H9 (cell line): ENCODE data around the gene RUNX2. TPM values are rescaled to one million over a fixed set of nuclear protein-coding genes. Genes with fewer than 3 reads are reported as not detected.

Experiments
- DNase-seq: peaks from one replicate; pipeline ENCODE4 v3.0.0-alpha.2; 2017
- H2AFZ ChIP-seq: one replicate; pipeline ENCODE4 v1.6.1; 2013; ENCODE audit warnings: mild to moderate bottlenecking, low read length, control low read depth, moderate library complexity
- H2AK5ac ChIP-seq: 2 replicates; pipeline ENCODE4 v1.6.1; 2013; ENCODE audit warnings: low read length, control low read depth, mixed read lengths; ENCODE audit not compliant: insufficient read length
- H2BK120ac ChIP-seq: one replicate; pipeline ENCODE4 v1.6.1; 2013; ENCODE audit warnings: low read depth, mild to moderate bottlenecking, low read length, control low read depth, inconsistent platforms; ENCODE audit not compliant: poor library complexity, severe bottlenecking
- H2BK12ac ChIP-seq: 2 replicates; pipeline ENCODE4 v1.6.1; 2013; ENCODE audit warnings: low read length, control low read depth, mixed read lengths, low read depth; ENCODE audit not compliant: insufficient read length
- H2BK15ac ChIP-seq: 2 replicates; pipeline ENCODE4 v1.6.1; 2013; ENCODE audit warnings: low read depth, low read length, control low read depth
- H2BK20ac ChIP-seq: one replicate; pipeline ENCODE4 v1.6.1; 2013; ENCODE audit warnings: low read depth, mild to moderate bottlenecking, low read length, control low read depth, inconsistent platforms; ENCODE audit not compliant: poor library complexity, severe bottlenecking
- H2BK5ac ChIP-seq: 2 replicates; pipeline ENCODE4 v1.6.1; 2013; ENCODE audit warnings: low read length, control low read depth, mixed read lengths; ENCODE audit not compliant: insufficient read length
- H3K14ac ChIP-seq: 2 replicates; pipeline ENCODE4 v1.6.1; 2013; ENCODE audit warnings: low read length, control low read depth; ENCODE audit not compliant: insufficient read depth
- H3K18ac ChIP-seq: 2 replicates; pipeline ENCODE4 v1.6.1; 2013; ENCODE audit warnings: low read depth, mild to moderate bottlenecking, mixed read lengths, low read length, control low read depth; ENCODE audit not compliant: insufficient read length
- H3K23ac ChIP-seq: 2 replicates; pipeline ENCODE4 v1.6.1; 2013; ENCODE audit warnings: low read length, control low read depth, mixed read lengths, low read depth; ENCODE audit not compliant: insufficient read length
- H3K23me2 ChIP-seq: 2 replicates; pipeline ENCODE4 v1.6.1; 2013; ENCODE audit warnings: low read depth, mild to moderate bottlenecking, mixed read lengths, low read length, control low read depth; ENCODE audit not compliant: insufficient read length, poor library complexity, severe bottlenecking
- H3K27ac ChIP-seq: 2 replicates; pipeline ENCODE4 v1.5.1; 2013; ENCODE audit warnings: low read length, control low read depth, mixed read lengths, low read depth; ENCODE audit not compliant: insufficient read length
- H3K27me3 ChIP-seq: 2 replicates; pipeline ENCODE4 v1.6.1; 2013; ENCODE audit warnings: low read length, control low read depth, inconsistent platforms; ENCODE audit not compliant: insufficient read depth
- H3K4ac ChIP-seq: 2 replicates; pipeline ENCODE4 v1.6.1; 2013; ENCODE audit warnings: low read depth, mild to moderate bottlenecking, control low read depth, inconsistent platforms, low read length, moderate library complexity
- H3K4me1 ChIP-seq: 2 replicates; pipeline ENCODE4 v1.6.1; 2013; ENCODE audit warnings: low read length, control low read depth, inconsistent platforms; ENCODE audit not compliant: insufficient read depth
- H3K4me2 ChIP-seq: 2 replicates; pipeline ENCODE4 v1.6.1; 2013; ENCODE audit warnings: low read length, control low read depth, mixed read lengths; ENCODE audit not compliant: insufficient read length, insufficient read depth
- H3K56ac ChIP-seq: 2 replicates; pipeline ENCODE4 v1.6.1; 2013; ENCODE audit warnings: low read depth, mild to moderate bottlenecking, mixed read lengths, low read length, control low read depth; ENCODE audit not compliant: insufficient read length
- H3K79me1 ChIP-seq: 2 replicates; pipeline ENCODE4 v1.6.1; 2013; ENCODE audit warnings: low read depth, mild to moderate bottlenecking, moderate library complexity, low read length, control low read depth, inconsistent platforms; ENCODE audit not compliant: insufficient read depth, poor library complexity, severe bottlenecking
- H3K79me2 ChIP-seq: 2 replicates; pipeline ENCODE4 v1.6.1; 2013; ENCODE audit warnings: low read length, control low read depth, inconsistent platforms; ENCODE audit not compliant: insufficient read depth
- H3K9ac ChIP-seq: 2 replicates; pipeline ENCODE4 v1.6.1; 2013; ENCODE audit warnings: low read length, control low read depth, mixed read lengths; ENCODE audit not compliant: insufficient read length; ENCODE audit errors: extremely low read depth
- H3K9me3 ChIP-seq: one replicate; pipeline ENCODE4 v1.6.1; 2013; ENCODE audit warnings: low read depth, low read length, inconsistent platforms; ENCODE audit not compliant: control insufficient read depth
- H3T11ph ChIP-seq: one replicate; pipeline ENCODE4 v1.6.1; 2013; ENCODE audit warnings: mild to moderate bottlenecking, low read length, control low read depth, inconsistent platforms
- H4K20me1 ChIP-seq: one replicate; pipeline ENCODE4 v1.6.1; 2013; ENCODE audit not compliant: control insufficient read depth, insufficient read length, insufficient read depth
- H4K5ac ChIP-seq: 2 replicates; pipeline ENCODE4 v1.6.1; 2013; ENCODE audit warnings: low read depth, mild to moderate bottlenecking, mixed read lengths, low read length, control low read depth; ENCODE audit not compliant: insufficient read length
- H4K8ac ChIP-seq: replicated peaks from 2 replicates; pipeline ENCODE4 v1.6.1; 2013; ENCODE audit warnings: low read length, control low read depth, mixed read lengths, low read depth; ENCODE audit not compliant: insufficient read length
- H4K91ac ChIP-seq: 2 replicates; pipeline ENCODE4 v1.6.1; 2013; ENCODE audit warnings: low read depth, mild to moderate bottlenecking, moderate library complexity, mixed read lengths, low read length, control low read depth; ENCODE audit not compliant: insufficient read length
- H3K27ac Mint-ChIP-seq, 3 experiments: 2 replicates in 2 of 3; 3 replicates in 1 of 3; pipeline ENCODE4 v1.8.0; 2020 to 2021; ENCODE audit warnings: mixed read lengths in 3 of 3, mild to moderate bottlenecking in 1 of 3, moderate library complexity in 1 of 3
- H3K27me3 Mint-ChIP-seq: 2 replicates; pipeline ENCODE4 v1.8.0; 2021; ENCODE audit warnings: low read depth, mild to moderate bottlenecking, moderate library complexity, mixed read lengths
- H3K36me3 Mint-ChIP-seq, 3 experiments: 2 replicates in 2 of 3; 3 replicates in 1 of 3; pipeline ENCODE4 v1.8.0; 2020 to 2021; ENCODE audit warnings: low read depth in 3 of 3, mixed read lengths in 3 of 3; ENCODE audit not compliant: insufficient read depth in 1 of 3
- H3K4me1 Mint-ChIP-seq, 2 experiments: 2 replicates each; pipeline ENCODE4 v1.8.0; 2020; ENCODE audit warnings: mixed read lengths in 2 of 2
- H3K4me3 Mint-ChIP-seq, 2 experiments: 2 replicates in 1 of 2; 3 replicates in 1 of 2; pipeline ENCODE4 v1.8.0; 2020 to 2021; ENCODE audit warnings: mild to moderate bottlenecking in 2 of 2, mixed read lengths in 2 of 2, moderate library complexity in 1 of 2
- H3K9me3 Mint-ChIP-seq, 2 experiments: 2 replicates in 1 of 2; 3 replicates in 1 of 2; pipeline ENCODE4 v1.8.0; 2020; ENCODE audit warnings: mild to moderate bottlenecking in 2 of 2, mixed read lengths in 2 of 2, moderate library complexity in 1 of 2
- total RNA-seq: library from RNA; stranded (reverse); gene quantifications from 2 replicates; pipeline ENCODE4 v1.2.1, GENCODE V29; 2021
- TF ChIP-seq, protein P1 (sequence below): fragments of 200-600 bp; sonication (generic); conservative IDR thresholded peaks from 3 replicates; pipeline ENCODE4 v1.8.0; 2021; ENCODE audit warnings: antibody characterized with exemption, mild to moderate bottlenecking

The RUNX2 gene
- total RNA-seq, 1 experiment from 2014 or later = 0.15 TPM

DNA sequence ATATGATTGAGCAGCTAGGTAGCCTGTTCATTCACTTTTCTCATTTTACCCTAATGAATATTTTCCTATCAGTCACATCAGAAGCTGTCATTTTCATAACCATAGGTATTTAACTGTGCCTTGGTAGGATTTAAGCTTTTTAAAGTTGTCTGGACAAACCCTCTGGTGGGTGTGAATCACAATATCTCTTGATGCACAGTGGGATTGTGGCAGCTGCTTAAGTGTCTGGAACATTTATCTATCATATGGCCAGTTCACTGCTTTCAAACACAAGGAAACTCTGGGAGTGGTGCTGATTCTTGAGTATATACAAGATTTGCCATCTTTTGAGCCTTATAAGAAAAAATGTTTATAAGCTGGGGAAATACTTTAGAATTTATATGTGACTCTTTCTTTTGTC lies 136.6 kb downstream of the RUNX2 start:
- H3K79me2 ChIP-seq = no peaks in the 10 kb centered on the region
- H3K4me1 ChIP-seq = no peaks in the 10 kb centered on the region
- H3K9me3 Mint-ChIP-seq = no peaks in the 10 kb centered on the region

More for the DNA sequence above, 136.6 kb downstream of the RUNX2 start:
- Histone ChIP-seq H3K4me2 (no peak overlapping the region), H3K27me3 (no peaks in the 10 kb centered on the region), H2BK5ac (no peak overlapping the region), H3K4ac (no peak overlapping the region), H2AFZ (no peak overlapping the region), H2BK12ac (no peak overlapping the region), H4K5ac (no peak overlapping the region), H3K79me1 (no peaks in the 10 kb centered on the region), H2BK15ac (no peak overlapping the region), H3K23me2 (no peaks in the 10 kb centered on the region), H3K23ac (no peak overlapping the region), H2BK20ac (no peak overlapping the region), H4K8ac (no peak overlapping the region), H3T11ph (no peak overlapping the region), H3K14ac (no peak overlapping the region), H4K20me1 (no peaks in the 10 kb centered on the region), H3K9ac (no peak overlapping the region), H3K18ac (no peak overlapping the region), H4K91ac (no peak overlapping the region), H2AK5ac (no peak overlapping the region), H3K9me3 (no peaks in the 10 kb centered on the region), H2BK120ac (no peak overlapping the region), H3K56ac (no peak overlapping the region), H3K27ac (no peak overlapping the region)
- DNase-seq = no peak
- TF ChIP-seq, protein P1, sequence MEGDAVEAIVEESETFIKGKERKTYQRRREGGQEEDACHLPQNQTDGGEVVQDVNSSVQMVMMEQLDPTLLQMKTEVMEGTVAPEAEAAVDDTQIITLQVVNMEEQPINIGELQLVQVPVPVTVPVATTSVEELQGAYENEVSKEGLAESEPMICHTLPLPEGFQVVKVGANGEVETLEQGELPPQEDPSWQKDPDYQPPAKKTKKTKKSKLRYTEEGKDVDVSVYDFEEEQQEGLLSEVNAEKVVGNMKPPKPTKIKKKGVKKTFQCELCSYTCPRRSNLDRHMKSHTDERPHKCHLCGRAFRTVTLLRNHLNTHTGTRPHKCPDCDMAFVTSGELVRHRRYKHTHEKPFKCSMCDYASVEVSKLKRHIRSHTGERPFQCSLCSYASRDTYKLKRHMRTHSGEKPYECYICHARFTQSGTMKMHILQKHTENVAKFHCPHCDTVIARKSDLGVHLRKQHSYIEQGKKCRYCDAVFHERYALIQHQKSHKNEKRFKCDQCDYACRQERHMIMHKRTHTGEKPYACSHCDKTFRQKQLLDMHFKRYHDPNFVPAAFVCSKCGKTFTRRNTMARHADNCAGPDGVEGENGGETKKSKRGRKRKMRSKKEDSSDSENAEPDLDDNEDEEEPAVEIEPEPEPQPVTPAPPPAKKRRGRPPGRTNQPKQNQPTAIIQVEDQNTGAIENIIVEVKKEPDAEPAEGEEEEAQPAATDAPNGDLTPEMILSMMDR = no peak
- H3K27me3 Mint-ChIP-seq = no peaks in the 10 kb centered on the region
- H3K4me3 Mint-ChIP-seq = no peak overlapping the region
- H3K27ac Mint-ChIP-seq = no peak overlapping the region
- no peaks in the 10 kb centered on the region; a peak in 1 of 7 replicates for H3K36me3 Mint-ChIP-seq
- H3K4me1 Mint-ChIP-seq = no peaks in the 10 kb centered on the region
